HG03439 (cell line): ENCODE measurements around the gene IRGQ.
"Not testable (repeated sequence)": the region's sequence is repeated elsewhere in the genome, so short reads cannot be mapped to it uniquely, and the experiment has no call there.

Experiments used
- ATAC-seq: cut with Tn5 transposase; IDR thresholded peaks from one replicate; pipeline ENCODE4 v1.9.1; 2021; ENCODE audit warnings: mild to moderate bottlenecking, moderate library complexity; ENCODE audit not compliant: unreplicated experiment

IRGQ gene

GRCh38 chr19:43574424-43575155 is 21.3 kb downstream of the IRGQ start:
- no peak for ATAC-seq

- no peak for ATAC-seq
Observed at GRCh38 chr19:43572171-43572588, 23.8 kb downstream of the IRGQ start.

- ATAC-seq = no peak
Observed at GRCh38 chr19:43570174-43570791, 25.7 kb downstream of the IRGQ start.

GRCh38 chr19:43569657-43570056 is 26.3 kb downstream of the IRGQ start:
- ATAC-seq = no peak

DNA sequence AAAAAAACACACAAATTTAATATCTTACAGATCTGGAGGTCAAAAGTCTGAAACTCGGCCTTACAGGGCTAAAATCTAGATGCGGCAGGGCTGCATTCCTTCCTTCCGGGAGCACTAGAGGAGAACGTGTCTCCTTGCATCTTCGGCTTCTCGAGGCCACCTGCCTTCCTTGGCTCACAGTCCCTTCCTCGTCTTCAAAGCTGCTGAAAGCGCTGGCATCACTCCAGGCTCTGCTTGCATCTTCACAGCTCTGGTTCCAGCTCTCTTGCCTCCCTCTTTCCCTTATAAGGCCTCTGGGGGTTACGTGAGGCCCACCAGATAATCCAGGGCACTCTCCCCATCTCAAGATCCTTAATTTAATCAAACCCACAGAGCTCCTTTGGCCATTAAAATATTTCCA is 31.1 kb downstream of the IRGQ start:
- no peak for ATAC-seq

DNA sequence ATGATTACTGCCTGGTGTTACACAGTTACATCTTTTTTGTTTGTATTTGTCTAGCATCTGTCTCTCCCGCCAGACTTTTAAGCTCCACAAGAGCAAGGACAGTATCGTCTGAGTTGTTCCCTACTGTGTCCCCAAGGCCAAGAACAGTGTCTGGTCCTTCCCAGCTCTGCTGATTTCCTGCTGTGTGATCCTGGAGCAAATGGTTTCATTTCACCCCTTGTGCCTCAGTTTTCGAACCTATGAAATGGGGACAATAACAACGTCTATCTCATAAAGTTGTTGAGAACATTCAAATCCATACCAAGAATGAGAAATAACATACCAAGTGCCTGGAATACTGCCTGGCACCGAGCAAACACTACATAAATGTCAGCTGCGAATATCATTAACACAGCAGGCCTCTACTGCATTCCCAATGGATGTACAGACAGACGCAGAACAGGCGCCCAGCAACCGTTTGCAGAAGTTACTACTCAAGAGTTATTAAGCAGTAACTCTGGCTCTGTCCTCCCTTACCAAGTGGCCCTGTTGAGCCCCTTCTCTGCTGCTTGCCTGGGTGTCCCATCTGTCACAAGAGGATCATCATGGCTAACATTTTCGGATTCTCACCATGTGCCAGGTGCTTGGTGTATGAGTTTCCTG is 32.0 kb downstream of the IRGQ start:
- ATAC-seq = no peak

GRCh38 chr19:43562698-43563241 is 33.2 kb downstream of the IRGQ start:
- ATAC-seq = peak; percentile 50

DNA sequence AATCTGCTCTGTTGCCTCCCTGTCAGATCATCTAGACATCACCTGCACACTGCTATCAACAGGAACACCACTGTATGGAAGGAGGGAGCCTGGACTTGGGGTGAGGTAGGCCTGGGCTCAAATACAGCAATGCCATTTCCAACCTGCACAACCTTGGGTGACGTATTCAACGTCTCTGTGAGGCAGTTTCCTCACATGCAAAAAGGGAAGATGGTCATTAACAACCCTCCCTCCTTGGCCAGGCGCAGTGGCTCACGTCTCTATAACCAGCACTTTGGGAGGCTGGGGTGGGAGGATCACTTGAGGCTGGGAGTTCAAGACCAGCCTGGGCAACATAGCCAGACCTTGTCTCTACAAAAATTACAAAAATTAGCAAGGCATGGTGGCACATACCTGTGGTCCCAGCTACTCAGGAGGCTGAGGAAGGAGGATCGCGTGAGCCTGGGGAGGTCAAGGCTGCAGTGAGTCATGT is 33.7 kb downstream of the IRGQ start:
- ATAC-seq = no peak

- no peak for ATAC-seq
Observed at GRCh38 chr19:43561139-43561970, 34.6 kb downstream of the IRGQ start.

DNA sequence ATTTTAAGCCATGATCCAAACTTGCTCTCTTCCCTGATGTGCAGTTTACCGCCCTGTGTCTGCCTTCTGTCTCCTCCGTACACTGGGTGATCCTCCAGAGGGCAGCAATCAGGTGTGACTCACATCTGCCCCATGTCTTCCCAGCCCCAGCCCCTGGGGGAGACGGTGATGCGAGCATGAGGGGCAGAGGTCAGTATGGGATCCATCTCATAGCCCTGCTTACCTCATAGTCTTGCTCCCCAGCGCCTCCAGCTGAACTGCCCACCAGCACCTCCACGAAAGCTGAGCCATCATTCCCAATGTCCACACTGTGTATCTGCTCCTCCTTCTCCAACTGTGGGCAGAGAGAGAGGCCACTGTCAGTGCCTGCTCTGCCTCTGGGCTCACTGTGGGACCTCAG is 35.2 kb downstream of the IRGQ start:
- no peak for ATAC-seq

DNA sequence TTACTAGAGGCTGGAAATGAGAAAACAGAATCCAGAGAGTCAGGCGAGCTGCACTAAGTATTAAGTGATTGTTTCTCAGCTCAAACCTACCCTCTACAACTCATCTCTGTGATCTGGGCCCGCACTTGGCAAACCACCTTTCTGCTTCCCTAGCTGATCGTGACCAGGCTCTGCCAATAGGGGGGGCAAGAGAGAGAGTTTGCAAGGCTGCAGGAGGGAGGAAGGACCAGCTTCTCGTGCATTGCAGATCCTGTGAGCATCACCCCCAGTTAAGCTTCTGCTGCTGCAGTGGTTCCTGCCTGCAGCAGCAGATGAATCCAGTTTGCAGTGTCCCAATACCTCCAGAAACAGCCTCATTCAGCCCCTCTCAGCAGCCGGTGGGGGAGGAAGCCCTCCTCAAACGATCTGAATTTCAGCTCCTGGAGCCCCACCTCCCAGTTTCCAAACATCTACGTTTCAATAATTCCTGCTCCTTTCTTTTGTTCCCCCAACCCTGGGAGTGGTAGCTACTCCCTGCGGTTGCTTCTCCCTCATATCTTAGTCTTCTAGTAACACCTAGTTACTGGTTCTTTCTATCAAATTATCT is 40.7 kb downstream of the IRGQ start:
- ATAC-seq = no peak

DNA sequence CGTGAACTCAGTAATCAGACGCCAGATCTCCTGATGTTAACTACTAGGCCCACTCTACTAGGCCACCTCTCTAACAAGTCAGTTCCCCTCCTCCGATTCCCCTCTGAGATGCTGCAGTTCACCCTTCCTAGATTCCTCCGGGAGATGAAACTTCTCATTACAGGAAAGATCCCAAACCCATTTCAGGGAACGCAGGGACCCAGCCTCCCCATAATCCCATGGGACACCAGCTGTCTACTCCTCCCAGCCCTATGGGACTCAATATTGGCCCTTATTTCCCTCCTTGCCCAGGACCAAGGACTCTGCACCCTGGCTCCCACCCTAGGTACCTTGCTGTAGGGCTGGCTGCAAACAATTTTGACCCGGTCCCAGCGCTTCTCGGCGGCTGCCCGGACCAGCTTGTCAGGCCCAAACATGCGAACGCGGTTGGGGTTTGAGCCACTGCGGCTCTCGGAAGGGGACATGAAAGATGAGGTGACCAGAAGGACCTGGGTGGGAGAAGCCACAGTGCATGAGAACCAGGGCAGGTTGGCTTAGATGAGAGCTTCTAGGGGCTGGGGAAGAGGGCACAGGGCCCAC is 41.5 kb downstream of the IRGQ start:
- no peak for ATAC-seq

GRCh38 chr19:43553656-43554055 is 42.3 kb downstream of the IRGQ start:
- no peak for ATAC-seq

GRCh38 chr19:43552616-43553015 is 43.3 kb downstream of the IRGQ start:
- no peak for ATAC-seq

GRCh38 chr19:43552198-43552450 is 43.8 kb downstream of the IRGQ start:
- no peak for ATAC-seq

DNA sequence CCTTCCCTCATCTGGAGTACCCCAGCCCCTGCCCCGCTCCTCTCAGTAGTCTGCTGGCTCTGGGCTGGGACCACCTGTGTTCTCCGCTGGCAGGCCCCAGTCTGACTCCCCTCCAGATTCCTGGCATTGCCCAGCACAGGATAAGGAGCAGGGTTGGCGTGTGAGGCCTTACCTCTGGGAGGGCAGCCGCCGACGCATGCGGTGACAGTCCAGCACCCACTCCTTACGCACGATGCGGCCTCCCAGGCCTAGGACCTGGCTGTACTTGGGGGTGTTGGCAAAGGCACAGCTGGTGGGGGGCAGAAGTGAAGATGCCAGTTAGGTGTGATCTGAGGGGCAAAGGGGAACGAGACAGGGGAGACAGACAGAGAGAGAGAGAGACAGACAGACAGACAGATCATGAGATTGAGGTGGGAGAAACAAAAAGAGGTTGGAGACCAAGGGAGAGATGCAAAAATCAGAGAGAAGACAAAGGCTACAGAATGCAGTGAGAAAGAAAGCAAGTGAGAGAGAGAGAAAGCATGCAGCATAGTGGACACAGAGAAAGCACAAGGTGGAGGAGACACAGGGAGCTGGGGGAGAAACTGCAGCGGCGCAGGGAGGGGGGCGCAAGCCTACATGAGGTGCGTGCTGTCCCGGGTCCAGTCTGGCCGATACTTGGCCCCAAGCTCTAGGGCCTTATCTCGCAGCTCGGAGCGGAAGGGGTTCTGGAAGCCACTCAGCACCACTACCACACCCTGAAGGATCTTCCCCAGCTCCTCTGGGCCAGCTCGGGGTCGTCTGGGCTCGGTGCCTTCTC is 44.3 kb downstream of the IRGQ start:
- ATAC-seq = no peak

DNA sequence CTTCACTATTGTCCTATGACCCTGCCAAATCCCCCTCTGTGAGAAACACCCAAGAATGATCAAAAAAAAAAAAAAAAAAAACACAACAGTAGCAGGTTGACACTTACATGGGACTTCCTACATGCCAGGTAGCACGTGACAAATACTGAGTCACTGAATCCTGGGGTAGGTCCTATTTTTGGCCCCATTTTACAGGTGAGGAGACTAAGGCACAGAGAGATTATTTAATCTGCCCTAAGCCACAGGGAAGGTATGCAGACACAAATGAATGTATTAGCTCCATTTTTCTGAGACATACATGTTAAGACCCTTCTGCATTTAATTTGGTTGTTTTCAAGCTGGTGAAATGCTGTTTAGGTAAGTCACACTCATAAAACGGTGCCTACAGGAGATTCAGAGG is 47.2 kb downstream of the IRGQ start:
- ATAC-seq = no peak

GRCh38 chr19:43547926-43548325 is 48.0 kb downstream of the IRGQ start:
- not testable (repeated sequence) for ATAC-seq

GRCh38 chr19:43546581-43546980 is 49.4 kb downstream of the IRGQ start:
- ATAC-seq = no peak

GRCh38 chr19:43545981-43546380 is 50.0 kb downstream of the IRGQ start:
- ATAC-seq = no peak
